ENCODE measurements around the gene LANCL3.

- TF ChIP-seq CTCF (IDR thresholded peaks at IDR 0.05 in 4 of 5, conservative IDR thresholded peaks at IDR 0.05 in 1 of 5) (no peak), POLR2A (IDR thresholded peaks at IDR 0.05) (no peak)
Observed at GRCh38 chrX:37541991-37542390, 29.5 kb upstream of the LANCL3 start.
